Panc1 (cell line): ENCODE data around the gene PTPRF. TPM values are rescaled to one million over a fixed set of nuclear protein-coding genes. Genes with fewer than 3 reads are reported as not detected.

ENCODE experiments used
- ATAC-seq: fragments of 200-7000 bp; cut with Tn5 transposase; 2 replicates; pipeline ENCODE4 v1.9.1; 2020; ENCODE audit warnings: mild to moderate bottlenecking, moderate library complexity
- BruUV-seq: library from RNA; stranded (reverse); fragments of 400-500 nt; replicated peaks from 2 replicates; lab custom pipeline; 2021; lab: Mats Ljungman, UMichigan
- CTCF ChIA-PET: fragments of 300-600 bp; sonication (Branson Sonifier 250); formaldehyde crosslinking; loops from one replicate; lab custom pipeline; 2022; ENCODE audit warnings: antibody characterized with exemption; lab: Charles Lee
- POLR2A ChIA-PET: fragments of 300-600 bp; sonication (Branson Sonifier 250); formaldehyde crosslinking; loops from one replicate; lab custom pipeline; 2022; ENCODE audit warnings: antibody characterized with exemption; lab: Charles Lee
- DNase-seq: peaks from one replicate; pipeline ENCODE4 v3.0.0-alpha.2; 2010; ENCODE audit warnings: low read depth, low spot score
- H3K27ac ChIP-seq: 2 replicates; pipeline ENCODE4 v1.5.1; 2011; ENCODE audit warnings: mild to moderate bottlenecking, low read length, inconsistent platforms
- H3K27me3 ChIP-seq: fragments of 200-500 bp; sonication (Bioruptor generic); 2 replicates; pipeline ENCODE4 v1.6.0; 2014; ENCODE audit warnings: low read length, inconsistent platforms; ENCODE audit not compliant: control insufficient read depth, insufficient read depth
- H3K36me3 ChIP-seq: fragments of 200-500 bp; sonication (Bioruptor generic); 2 replicates; pipeline ENCODE4 v1.5.1; 2014; ENCODE audit warnings: inconsistent platforms, mild to moderate bottlenecking, low read length, moderate library complexity; ENCODE audit not compliant: control insufficient read depth, insufficient read depth
- H3K4me1 ChIP-seq: 2 replicates; pipeline ENCODE4 v1.5.1; 2011; ENCODE audit warnings: inconsistent platforms, mild to moderate bottlenecking, low read length, moderate library complexity; ENCODE audit not compliant: control insufficient read depth, insufficient read depth
- H3K4me3 ChIP-seq, 2 experiments: 2 replicates each; pipeline ENCODE4 v1.5.1; 2011 to 2012; ENCODE audit warnings: low read depth in 2 of 2, low read length in 2 of 2, mild to moderate bottlenecking in 2 of 2, inconsistent platforms in 1 of 2, moderate library complexity in 1 of 2
- H3K9me3 ChIP-seq: fragments of 200-500 bp; sonication (Bioruptor generic); 2 replicates; pipeline ENCODE4 v1.5.1; 2014; ENCODE audit warnings: low read depth, mild to moderate bottlenecking, inconsistent platforms, low read length, moderate library complexity; ENCODE audit not compliant: control insufficient read depth, insufficient read depth
- CTCF ChIP-seq: fragments of 450-650 bp; IDR thresholded peaks from 2 replicates; pipeline ENCODE4 v1.5.1; 2017; ENCODE audit warnings: mild to moderate bottlenecking
- POLR2AphosphoS5 ChIP-seq: IDR thresholded peaks from 2 replicates; pipeline ENCODE4 v1.6.1; 2012; ENCODE audit warnings: mild to moderate bottlenecking, low read depth, low read length, moderate library complexity
- SIN3A ChIP-seq: IDR thresholded peaks from 2 replicates; pipeline ENCODE4 v1.6.1; 2012; ENCODE audit warnings: low read depth, mild to moderate bottlenecking, low read length, moderate library complexity, borderline replicate concordance; ENCODE audit not compliant: insufficient read depth
- TCF7L2 ChIP-seq: IDR thresholded peaks from 2 replicates; pipeline ENCODE4 v1.6.1; 2011; ENCODE audit warnings: mild to moderate bottlenecking, low read depth, low read length, inconsistent platforms
- in situ Hi-C: cut with HindIII; loops from 2 replicates; pipeline ENCODE4 v1.10.0; 2016; ENCODE audit warnings: low sequenced_read_pairs, low pct_unique_long_range_greater_than_20kb
- intact Hi-C: fragments of 100-400 bp; cut with micrococcal nuclease; formaldehyde crosslinking; loops from one replicate; pipeline ENCODE4 v1.10.0; 2022; ENCODE audit not compliant: unreplicated experiment
- total RNA-seq: library from RNA; stranded (reverse); gene quantifications from one replicate; pipeline ENCODE4 v1.2.1, GENCODE V29; 2021; ENCODE audit not compliant: unreplicated experiment
- TF ChIP-seq, protein P1 (sequence below), 2 experiments: IDR thresholded peaks; 2 replicates each; pipeline ENCODE4 v1.6.1; 2011 to 2012; ENCODE audit warnings: low read depth in 2 of 2, control low read depth in 1 of 2, low read length in 1 of 2, mild to moderate bottlenecking in 1 of 2, moderate library complexity in 1 of 2; ENCODE audit not compliant: insufficient read depth in 1 of 2

Gene PTPRF
- total RNA-seq, 1 experiment from 2014 or later: 77.5 TPM

- no peaks in the 10 kb centered on the region for H3K9me3 ChIP-seq
- no peaks in the 10 kb centered on the region for H3K27me3 ChIP-seq
- no peak overlapping the region for H3K4me3 ChIP-seq
- in situ Hi-C loops (no loop called here), intact Hi-C loops (no loop called here)
- BruUV-seq: TSS peak; percentile 56
- TF ChIP-seq TCF7L2: no peak
- TF ChIP-seq, protein P1, sequence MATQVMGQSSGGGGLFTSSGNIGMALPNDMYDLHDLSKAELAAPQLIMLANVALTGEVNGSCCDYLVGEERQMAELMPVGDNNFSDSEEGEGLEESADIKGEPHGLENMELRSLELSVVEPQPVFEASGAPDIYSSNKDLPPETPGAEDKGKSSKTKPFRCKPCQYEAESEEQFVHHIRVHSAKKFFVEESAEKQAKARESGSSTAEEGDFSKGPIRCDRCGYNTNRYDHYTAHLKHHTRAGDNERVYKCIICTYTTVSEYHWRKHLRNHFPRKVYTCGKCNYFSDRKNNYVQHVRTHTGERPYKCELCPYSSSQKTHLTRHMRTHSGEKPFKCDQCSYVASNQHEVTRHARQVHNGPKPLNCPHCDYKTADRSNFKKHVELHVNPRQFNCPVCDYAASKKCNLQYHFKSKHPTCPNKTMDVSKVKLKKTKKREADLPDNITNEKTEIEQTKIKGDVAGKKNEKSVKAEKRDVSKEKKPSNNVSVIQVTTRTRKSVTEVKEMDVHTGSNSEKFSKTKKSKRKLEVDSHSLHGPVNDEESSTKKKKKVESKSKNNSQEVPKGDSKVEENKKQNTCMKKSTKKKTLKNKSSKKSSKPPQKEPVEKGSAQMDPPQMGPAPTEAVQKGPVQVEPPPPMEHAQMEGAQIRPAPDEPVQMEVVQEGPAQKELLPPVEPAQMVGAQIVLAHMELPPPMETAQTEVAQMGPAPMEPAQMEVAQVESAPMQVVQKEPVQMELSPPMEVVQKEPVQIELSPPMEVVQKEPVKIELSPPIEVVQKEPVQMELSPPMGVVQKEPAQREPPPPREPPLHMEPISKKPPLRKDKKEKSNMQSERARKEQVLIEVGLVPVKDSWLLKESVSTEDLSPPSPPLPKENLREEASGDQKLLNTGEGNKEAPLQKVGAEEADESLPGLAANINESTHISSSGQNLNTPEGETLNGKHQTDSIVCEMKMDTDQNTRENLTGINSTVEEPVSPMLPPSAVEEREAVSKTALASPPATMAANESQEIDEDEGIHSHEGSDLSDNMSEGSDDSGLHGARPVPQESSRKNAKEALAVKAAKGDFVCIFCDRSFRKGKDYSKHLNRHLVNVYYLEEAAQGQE (IDR thresholded peaks at IDR 0.05; ENCODE audit: insufficient read depth in 1 of 2, low read depth in 2 of 2, low read length in 1 of 2): no peak
- TF ChIP-seq SIN3A: no peak
- TF ChIP-seq POLR2AphosphoS5: no peak
- no peak for TF ChIP-seq CTCF
- DNase-seq: no peak
- no peaks in the 10 kb centered on the region for H3K36me3 ChIP-seq
- peaks cover 7% of the 10 kb centered on the region for H3K4me1 ChIP-seq
- ATAC-seq: no peak
- H3K27ac ChIP-seq: no peak overlapping the region
- ChIA-PET POLR2A (interaction anchor here (0.6 kb wide), 1 partner anchor 1246 kb away, joined by 3 read pairs; no protein-coding TSS in a partner anchor), CTCF (interaction anchor here (0.6 kb wide), 1 partner anchor 72 kb away, joined by 10 read pairs; no protein-coding TSS in a partner anchor)
Observed at GRCh38 chr1:43534256-43534655, 3.6 kb downstream of the PTPRF start.

DNA sequence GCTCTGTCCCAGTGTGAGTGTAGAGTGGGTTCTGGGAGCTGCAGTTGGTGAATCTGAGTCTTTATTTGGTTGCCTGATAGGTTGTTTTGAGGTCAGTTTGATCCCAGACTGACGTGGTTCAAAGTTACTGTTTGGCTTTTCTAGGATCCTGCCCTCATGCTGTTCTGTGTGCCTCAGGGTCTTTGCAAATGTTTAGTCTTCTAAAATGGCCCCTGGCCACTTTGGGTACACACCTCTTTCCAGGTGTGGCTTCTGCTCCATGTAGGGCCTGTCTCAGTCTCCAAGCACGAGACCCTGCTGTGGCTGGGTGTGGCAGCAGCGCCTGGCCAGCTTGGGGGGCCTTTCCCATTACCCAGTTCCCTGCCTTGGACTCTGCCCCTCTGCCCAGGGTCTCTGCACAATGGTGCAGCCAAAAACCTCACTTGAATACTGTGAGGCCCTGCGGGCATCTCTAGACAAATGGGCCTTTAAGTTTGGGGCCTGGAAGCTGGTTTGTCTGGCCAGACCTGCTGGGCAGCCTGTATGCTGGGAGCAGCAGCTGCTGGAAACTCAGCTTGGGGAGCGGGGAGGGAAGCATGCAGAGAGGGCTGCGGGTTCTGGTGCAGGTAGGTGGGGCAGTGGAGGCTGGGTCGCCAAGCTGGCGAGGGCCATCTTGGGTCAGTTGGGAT, 5.6 kb downstream of the PTPRF start:
- TF ChIP-seq, protein P1 (IDR thresholded peaks at IDR 0.05; ENCODE audit: insufficient read depth in 1 of 2, low read depth in 2 of 2, low read length in 1 of 2): no peak
- TF ChIP-seq CTCF (no peak), SIN3A (no peak), TCF7L2 (no peak), POLR2AphosphoS5 (no peak)
- H3K27me3 ChIP-seq: no peaks in the 10 kb centered on the region
- DNase-seq (no peak), ATAC-seq (no peak)
- no peak overlapping the region for H3K27ac ChIP-seq
- intact Hi-C loops (no loop called here), in situ Hi-C loops (no loop called here)
- ChIA-PET POLR2A (no interaction called here), CTCF (interaction anchor here (0.6 kb wide), 1 partner anchor 21 kb away, joined by 6 read pairs; no protein-coding TSS in a partner anchor)
- H3K36me3 ChIP-seq: no peaks in the 10 kb centered on the region
- no TSS peak for BruUV-seq
- no peak overlapping the region for H3K4me3 ChIP-seq
- no peaks in the 10 kb centered on the region for H3K9me3 ChIP-seq
- H3K4me1 ChIP-seq: 0 out of 2 replicates have a peak, but pooled peaks cover 4% of the 10 kb centered on the region
